HFFc6 (cell line): ENCODE measurements around the gene GABRG3. TPM values are rescaled to one million over a fixed set of nuclear protein-coding genes. Genes with fewer than 3 reads are reported as not detected.

ENCODE experiments used
- DNase-seq: peaks from one replicate; pipeline ENCODE4 v3.0.0-alpha.2; 2018
- H3K27ac Mint-ChIP-seq: 2 replicates; pipeline ENCODE4 v1.8.0; 2020; ENCODE audit warnings: mild to moderate bottlenecking, mixed read lengths
- H3K27me3 Mint-ChIP-seq: 2 replicates; pipeline ENCODE4 v1.8.0; 2021; ENCODE audit warnings: mild to moderate bottlenecking, moderate library complexity, mixed read lengths; ENCODE audit not compliant: insufficient read depth
- H3K36me3 Mint-ChIP-seq: 2 replicates; pipeline ENCODE4 v1.8.0; 2021; ENCODE audit warnings: low read depth, mixed read lengths
- H3K4me1 Mint-ChIP-seq: 2 replicates; pipeline ENCODE4 v1.8.0; 2020; ENCODE audit warnings: low read depth, mixed read lengths
- H3K4me3 Mint-ChIP-seq: 2 replicates; pipeline ENCODE4 v1.8.0; 2020; ENCODE audit warnings: mild to moderate bottlenecking, moderate library complexity, mixed read lengths
- H3K9me3 Mint-ChIP-seq: 2 replicates; pipeline ENCODE4 v1.8.0; 2020; ENCODE audit warnings: mild to moderate bottlenecking, mixed read lengths
- CTCF ChIP-seq: fragments of 200-600 bp; sonication (generic); IDR thresholded peaks from 2 replicates; pipeline ENCODE4 v1.5.0; 2021; ENCODE audit warnings: antibody characterized with exemption, mild to moderate bottlenecking
- total RNA-seq, 6 experiments: library from RNA; stranded (reverse); fragmentation: NEBNext Ultra II Directional; extraction: Animal tissue kit (Norgen Biotek cat#: 25700); gene quantifications; 2 replicates in 1 of 6; 3 replicates in 5 of 6; pipeline ENCODE4 v1.2.3, GENCODE V29; 2021

GABRG3 gene
- total RNA-seq, 6 experiments from 2014 or later, result not detected

- Mint-ChIP-seq H3K4me3 (no peak overlapping the region), H3K4me1 (no peaks in the 10 kb centered on the region), H3K27ac (no peak overlapping the region), H3K36me3 (no peaks in the 10 kb centered on the region; the same call in 1 of the 2 replicates), H3K9me3 (peaks cover 71% of the 10 kb centered on the region), H3K27me3 (no peaks in the 10 kb centered on the region; the same call in 1 of the 2 replicates)
- DNase-seq, result no peak
- no peak for TF ChIP-seq CTCF
These were observed 163.5 kb downstream of the GABRG3 start for GRCh38 chr15:27134481-27134880.

GRCh38 chr15:27135151-27135550 lies 164.2 kb downstream of the GABRG3 start:
- DNase-seq, result no peak
- no peaks in the 10 kb centered on the region; the same call in 1 of the 2 replicates for H3K27me3 Mint-ChIP-seq
- no peak overlapping the region for H3K4me3 Mint-ChIP-seq
- H3K36me3 Mint-ChIP-seq, result no peaks in the 10 kb centered on the region; the same call in 1 of the 2 replicates
- H3K4me1 Mint-ChIP-seq, result no peaks in the 10 kb centered on the region
- H3K27ac Mint-ChIP-seq, result no peak overlapping the region
- no peak for TF ChIP-seq CTCF
- H3K9me3 Mint-ChIP-seq, result peaks cover 73% of the 10 kb centered on the region

GRCh38 chr15:27137127-27137526 lies 166.1 kb downstream of the GABRG3 start:
- H3K4me1 Mint-ChIP-seq, result no peaks in the 10 kb centered on the region
- no peak overlapping the region for H3K4me3 Mint-ChIP-seq
- H3K36me3 Mint-ChIP-seq, result peaks cover 2% of the 10 kb centered on the region; the same call in 1 of the 2 replicates
- no peaks in the 10 kb centered on the region; the same call in 1 of the 2 replicates for H3K27me3 Mint-ChIP-seq
- peaks cover 69% of the 10 kb centered on the region for H3K9me3 Mint-ChIP-seq
- no peak for DNase-seq
- TF ChIP-seq CTCF, result no peak
- H3K27ac Mint-ChIP-seq, result no peak overlapping the region

GRCh38 chr15:27165590-27165989 lies 194.6 kb downstream of the GABRG3 start:
- no peak for DNase-seq
- Mint-ChIP-seq H3K4me3 (no peak overlapping the region), H3K9me3 (peaks cover 61% of the 10 kb centered on the region), H3K4me1 (no peaks in the 10 kb centered on the region), H3K36me3 (no peaks in the 10 kb centered on the region), H3K27me3 (peaks cover 6% of the 10 kb centered on the region), H3K27ac (no peak overlapping the region)
- TF ChIP-seq CTCF, result no peak

GRCh38 chr15:27166917-27167316 lies 195.9 kb downstream of the GABRG3 start:
- H3K4me3 Mint-ChIP-seq, result no peak overlapping the region
- no peaks in the 10 kb centered on the region for H3K36me3 Mint-ChIP-seq
- no peak for TF ChIP-seq CTCF
- H3K27ac Mint-ChIP-seq, result no peak overlapping the region
- no peak for DNase-seq
- H3K9me3 Mint-ChIP-seq, result peaks cover 63% of the 10 kb centered on the region
- H3K4me1 Mint-ChIP-seq, result no peaks in the 10 kb centered on the region
- peaks cover 6% of the 10 kb centered on the region for H3K27me3 Mint-ChIP-seq

- no peak overlapping the region for H3K27ac Mint-ChIP-seq
- no peaks in the 10 kb centered on the region for H3K36me3 Mint-ChIP-seq
- no peak overlapping the region for H3K4me3 Mint-ChIP-seq
- no peaks in the 10 kb centered on the region for H3K4me1 Mint-ChIP-seq
- peaks cover 62% of the 10 kb centered on the region for H3K9me3 Mint-ChIP-seq
- no peak for DNase-seq
- TF ChIP-seq CTCF, result no peak
- H3K27me3 Mint-ChIP-seq, result peaks cover 6% of the 10 kb centered on the region
These were observed 196.8 kb downstream of the GABRG3 start for GRCh38 chr15:27167738-27168137.
